ENCODE data around the gene AASS. TPM values are rescaled to one million over a fixed set of nuclear protein-coding genes. Genes with fewer than 3 reads are reported as not detected.
"Not testable (repeated sequence)": the region's sequence is repeated elsewhere in the genome, so short reads cannot be mapped to it uniquely, and the experiment has no call there.

The AASS gene
- total RNA-seq = 10 to 100 TPM in 1 of 3 donors, 1 to 10 TPM in 2; 4.1 to 14.1 (median 7.4) TPM
- long read RNA-seq, donor 1, partial matches to known transcripts = 2 of 5 reads
- long read RNA-seq, donor 1, other reads (novel, unspliced or antisense) = 1 of 5 reads
- long read RNA-seq, donor 2, partial matches to known transcripts = 1 of 2 reads
- long read RNA-seq, donor 2, other reads (novel, unspliced or antisense) = 0 of 2 reads

GRCh38 chr7:122143751-122144711, at the start of gene AASS:
TSS of gene AASS (minus strand) at chr7:122144249. CDS start at chr7:122133726, 10,523 bp downstream.
- Histone ChIP-seq H3K4me3 (peak within 1 kb of the TSS; percentile 64), H3K4me1 (ENCODE audit: low read depth) (peaks cover 2% of the 10 kb centered on the region), H3K9me3 (no peaks in the 10 kb centered on the region), H3K36me3 (ENCODE audit: low read depth) (no peaks in the 10 kb centered on the region)
- no peak for TF ChIP-seq CTCF (IDR thresholded peaks at IDR 0.05)
- ATAC-seq (peak; percentile 100), DNase-seq (peak; percentile 96 to 98 (median 96))
- intact Hi-C loops (cut with DNase I, micrococcal nuclease) = no loop called here

- intact Hi-C loops (cut with DNase I, micrococcal nuclease) = no loop called here
- no peak for TF ChIP-seq CTCF (IDR thresholded peaks at IDR 0.05)
- H3K4me1 ChIP-seq (ENCODE audit: low read depth) = no peaks in the 10 kb centered on the region
- DNase-seq = no peak
- H3K36me3 ChIP-seq (ENCODE audit: low read depth) = no peaks in the 10 kb centered on the region
- H3K9me3 ChIP-seq = no peaks in the 10 kb centered on the region
- no peak overlapping the region for H3K4me3 ChIP-seq
- no peak for ATAC-seq
These were observed 44.7 kb upstream of the AASS start for GRCh38 chr7:122188785-122189184.

- DNase-seq (no peak), ATAC-seq (no peak)
- intact Hi-C loops (cut with DNase I, micrococcal nuclease) = no loop called here
- TF ChIP-seq CTCF (IDR thresholded peaks at IDR 0.05) = no peak
- H3K9me3 ChIP-seq = no peaks in the 10 kb centered on the region
- no peaks in the 10 kb centered on the region for H3K4me1 ChIP-seq (ENCODE audit: low read depth)
- H3K4me3 ChIP-seq = no peak overlapping the region
- no peaks in the 10 kb centered on the region for H3K36me3 ChIP-seq (ENCODE audit: low read depth)
These were observed 39.1 kb upstream of the AASS start for GRCh38 chr7:122183106-122183505.

DNA sequence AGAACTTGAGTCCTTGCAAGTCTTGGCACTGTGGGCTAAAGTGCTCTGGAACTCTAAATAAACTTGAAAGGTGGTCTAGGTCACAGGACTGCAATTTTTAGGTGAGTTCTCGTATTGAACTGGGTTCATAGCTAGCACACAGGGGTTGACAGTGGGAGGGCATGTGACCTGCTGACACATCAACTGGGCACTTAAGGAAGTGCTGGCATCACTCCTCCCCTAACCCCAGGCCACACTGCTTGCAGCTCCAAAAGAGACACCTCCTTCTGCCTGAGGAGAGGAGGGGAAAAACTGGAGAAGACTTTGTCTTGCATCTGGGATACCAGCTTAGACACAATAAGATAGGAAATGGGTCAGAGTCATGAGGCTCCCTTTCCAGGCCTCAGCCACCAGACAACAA, 38.0 kb upstream of the AASS start:
- DNase-seq (no peak), ATAC-seq (no peak)
- Histone ChIP-seq H3K4me1 (ENCODE audit: low read depth) (no peaks in the 10 kb centered on the region), H3K4me3 (no peak overlapping the region), H3K36me3 (ENCODE audit: low read depth) (no peaks in the 10 kb centered on the region), H3K9me3 (no peaks in the 10 kb centered on the region)
- intact Hi-C loops (cut with DNase I, micrococcal nuclease) = no loop called here
- no peak for TF ChIP-seq CTCF (IDR thresholded peaks at IDR 0.05)

GRCh38 chr7:122172144-122172543, 28.1 kb upstream of the AASS start:
- H3K36me3 ChIP-seq (ENCODE audit: low read depth); DNase-seq; H3K4me1 ChIP-seq (ENCODE audit: low read depth); intact Hi-C loops (cut with DNase I, micrococcal nuclease); ATAC-seq; H3K9me3 ChIP-seq; H3K4me3 ChIP-seq: not testable (repeated sequence)

GRCh38 chr7:122166740-122167139, 22.7 kb upstream of the AASS start:
- no peak overlapping the region for H3K4me3 ChIP-seq
- DNase-seq (no peak), ATAC-seq (no peak)
- no peak for TF ChIP-seq CTCF (IDR thresholded peaks at IDR 0.05)
- no peaks in the 10 kb centered on the region for H3K9me3 ChIP-seq
- no peaks in the 10 kb centered on the region for H3K36me3 ChIP-seq (ENCODE audit: low read depth)
- intact Hi-C loops (cut with DNase I, micrococcal nuclease) = no loop called here
- H3K4me1 ChIP-seq (ENCODE audit: low read depth) = no peaks in the 10 kb centered on the region
